ENCODE data around the gene TMEM134.

GRCh38 chr11:67437082-67437808 is 31.8 kb downstream of the TMEM134 start, which contains the start of gene PTPRCAP:
- TF ChIP-seq RFX5 (IDR thresholded peaks at IDR 0.05; ENCODE audit: low read depth, low read length) (no peak), CTCF (conservative IDR thresholded peaks at IDR 0.05; ENCODE audit: low read depth, low read length) (no peak), FOS (IDR thresholded peaks at IDR 0.05; ENCODE audit: low read depth, low read length) (no peak), MXI1 (IDR thresholded peaks at IDR 0.05; ENCODE audit: borderline replicate concordance, low read depth, low read length) (no peak), MAZ (IDR thresholded peaks at IDR 0.05; ENCODE audit: borderline replicate concordance, low read depth, low read length) (no peak)

Measured in IMR-90 (cell line).